GM18858 (cell line): Measurements from ENCODE around the gene TRIO.

Source experiments
- ATAC-seq: cut with Tn5 transposase; IDR thresholded peaks from one replicate; pipeline ENCODE4 v1.9.1; 2021; ENCODE audit not compliant: unreplicated experiment

Gene TRIO

DNA sequence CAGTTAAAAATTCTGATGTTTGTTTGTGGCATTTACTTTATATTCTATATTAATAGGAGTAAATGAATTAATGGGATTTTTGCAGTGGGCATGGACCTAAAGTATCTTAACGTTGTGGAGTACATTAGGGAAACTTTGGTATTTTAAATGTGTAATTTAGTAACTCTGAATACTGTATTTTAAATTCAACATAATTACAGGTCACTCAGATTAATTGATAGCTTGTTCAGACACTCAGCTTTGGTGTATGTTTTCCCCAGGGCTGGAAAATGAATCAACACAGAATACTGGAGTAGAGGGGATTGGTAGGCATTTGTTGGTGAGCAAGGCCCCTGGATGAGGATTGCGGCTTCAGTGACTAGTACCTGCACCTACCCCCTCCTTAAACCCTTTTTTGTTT, 117.5 kb downstream of the TRIO start:
- no peak for ATAC-seq

DNA sequence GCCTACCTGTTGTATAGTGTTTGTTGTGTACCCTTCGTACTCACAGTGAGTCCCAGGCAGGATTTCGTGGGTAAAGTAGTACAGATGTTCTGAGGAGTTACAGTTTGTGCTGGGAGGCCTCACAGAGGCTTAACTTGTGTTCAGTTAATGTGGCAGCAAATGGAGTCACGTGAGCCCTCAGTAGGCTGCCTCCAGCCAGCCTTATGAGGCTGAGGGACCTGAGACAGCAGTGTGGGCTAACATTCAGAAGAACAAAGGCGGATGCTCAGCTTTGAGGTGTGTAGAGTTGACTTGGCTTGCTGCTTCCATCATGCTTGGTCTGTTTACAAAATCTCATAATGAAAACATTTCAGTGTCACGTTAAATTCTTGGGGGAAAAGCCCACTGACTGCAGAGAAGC, 118.1 kb downstream of the TRIO start:
- no peak for ATAC-seq

DNA sequence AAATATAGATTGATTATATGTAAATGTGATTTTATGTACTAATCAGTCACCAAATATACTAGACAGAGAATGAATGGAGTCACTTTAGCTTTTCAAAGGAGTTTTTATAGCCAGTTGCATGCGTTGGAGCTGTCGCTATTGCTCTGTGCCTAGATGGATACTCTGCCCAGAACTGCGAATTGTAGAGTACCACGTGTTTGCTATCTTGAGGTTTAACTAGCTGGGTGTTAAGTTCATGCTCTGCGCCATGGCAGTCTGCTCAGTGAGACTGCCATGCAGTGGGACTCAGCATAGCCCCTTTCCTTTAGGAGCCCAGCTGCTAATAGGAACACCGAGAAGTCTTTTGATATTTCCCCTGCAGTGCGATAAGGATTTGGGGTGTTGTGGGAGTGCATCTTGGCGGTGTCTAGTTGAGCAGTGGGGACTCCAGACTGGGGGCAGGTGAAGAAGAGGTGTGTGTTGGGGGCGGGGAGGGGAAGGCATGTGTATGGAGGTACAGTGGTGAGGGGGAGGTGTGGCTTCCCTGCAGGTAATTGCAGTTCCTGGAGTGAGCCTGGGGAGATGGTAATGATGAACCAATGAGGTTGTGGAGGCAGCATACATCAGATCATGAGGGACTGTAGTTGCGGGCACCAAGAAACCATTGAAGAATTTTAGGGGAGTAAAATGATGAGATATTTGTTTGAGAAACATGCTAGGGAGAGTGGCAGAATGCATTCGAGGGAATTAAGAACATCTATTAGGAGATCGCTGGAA, 118.9 kb downstream of the TRIO start:
- no peak for ATAC-seq

DNA sequence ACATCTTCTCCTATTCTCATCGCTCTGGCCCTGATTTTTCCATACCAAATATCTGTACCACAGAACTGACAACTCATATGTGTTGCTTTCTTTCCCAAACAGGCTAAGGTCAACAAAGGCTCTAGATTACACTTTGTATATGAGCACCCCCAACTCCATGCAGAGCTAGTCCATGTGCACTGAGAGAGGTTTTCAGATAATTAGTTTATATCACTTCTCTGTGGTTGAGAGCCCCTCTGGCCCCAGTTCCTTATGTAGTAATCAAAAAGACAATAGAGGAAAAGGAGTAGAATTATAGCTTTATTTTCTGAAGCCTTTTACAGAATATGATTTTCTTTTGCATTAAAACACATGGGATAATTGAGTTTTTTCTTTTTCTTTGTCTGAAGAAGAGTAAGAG, 120.0 kb downstream of the TRIO start:
- no peak for ATAC-seq

DNA sequence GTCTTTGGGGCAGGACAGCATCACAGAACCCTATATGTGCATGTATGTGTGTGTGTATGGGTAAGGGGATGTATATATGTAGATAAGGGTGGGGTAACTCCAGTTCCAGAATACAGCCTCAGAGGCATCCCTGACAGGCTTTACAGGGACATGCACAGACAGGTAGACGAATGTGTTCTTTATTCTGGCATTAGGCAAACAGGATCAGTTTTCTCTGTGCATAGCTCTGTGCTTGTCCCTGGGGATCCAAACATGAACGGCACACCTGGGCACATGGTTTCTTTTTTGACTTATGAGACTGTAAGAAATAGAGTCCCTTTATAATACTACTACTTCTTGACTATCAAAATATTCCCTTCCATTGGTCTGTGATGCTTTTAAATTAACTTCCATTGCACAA, 120.6 kb downstream of the TRIO start:
- ATAC-seq: no peak

DNA sequence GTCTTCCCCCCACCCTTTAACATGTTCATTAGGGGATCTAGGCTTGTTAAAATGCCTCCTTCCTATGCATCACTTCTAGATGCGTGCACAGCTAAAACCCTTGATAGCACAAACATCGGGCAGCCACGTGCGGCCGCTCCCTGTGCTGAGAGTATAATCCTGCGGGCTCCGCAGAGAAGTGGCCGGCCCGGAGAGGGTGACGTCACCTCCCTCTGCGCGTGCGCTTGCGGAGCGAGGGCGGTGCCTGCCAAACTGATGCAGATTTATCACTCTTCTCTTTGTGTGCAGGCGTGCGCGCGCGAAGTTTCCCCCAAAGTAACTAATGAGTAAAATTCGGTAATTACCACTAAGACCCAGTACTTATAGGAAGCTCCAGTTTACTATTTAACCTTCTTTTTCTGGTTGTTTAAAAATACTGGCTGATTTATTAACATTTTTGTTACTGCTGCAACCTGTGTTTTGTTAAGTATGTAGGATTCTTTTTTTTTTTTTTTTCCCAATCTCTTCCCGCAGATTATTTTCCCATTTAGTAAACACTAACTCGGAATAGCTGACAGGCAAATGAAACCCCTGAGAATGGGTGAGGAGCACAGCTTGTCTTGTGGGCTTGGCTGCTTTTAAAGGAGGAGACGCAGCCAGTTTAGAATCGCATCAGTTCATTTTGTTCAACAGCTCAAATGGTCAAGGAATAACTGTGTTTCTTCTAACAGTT, 121.6 kb downstream of the TRIO start:
- peak; percentile 86 for ATAC-seq

DNA sequence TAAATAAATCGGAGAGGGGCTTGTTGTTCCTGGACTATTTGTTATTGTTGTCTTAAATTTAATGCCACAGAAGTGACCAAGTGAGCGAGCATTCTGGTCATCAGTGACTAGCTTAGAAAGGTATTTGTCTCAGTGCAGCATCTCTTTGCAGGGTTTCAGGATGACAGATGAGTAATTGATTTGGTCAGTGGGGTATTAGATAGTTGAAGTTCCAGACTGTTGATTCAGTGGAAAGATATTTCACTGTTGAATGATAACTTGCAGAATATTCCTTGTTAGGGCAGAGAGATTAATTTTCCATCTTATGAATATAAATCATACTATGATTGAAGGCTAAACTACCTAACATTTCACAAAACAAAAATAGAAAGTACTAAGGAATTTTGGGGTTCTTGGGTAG, 122.4 kb downstream of the TRIO start:
- no peak for ATAC-seq

DNA sequence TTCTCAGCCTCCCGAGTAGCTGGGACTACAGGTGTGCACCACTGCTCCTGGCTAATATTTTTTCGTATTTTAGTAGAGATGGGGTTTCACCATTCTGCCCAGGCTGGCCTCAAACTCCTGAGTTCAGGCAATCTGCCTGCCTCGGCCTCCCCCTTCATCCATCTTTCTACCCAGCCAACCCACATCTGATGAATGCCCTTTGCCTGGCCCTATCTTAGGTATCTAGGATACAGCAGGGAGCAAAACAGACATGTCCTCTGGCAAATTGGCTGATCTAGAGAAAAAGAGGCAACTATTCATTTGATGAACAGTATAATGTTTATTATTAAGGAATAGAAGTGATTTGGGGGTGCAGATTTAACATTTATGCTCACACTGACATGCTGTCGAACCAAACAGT, 123.0 kb downstream of the TRIO start:
- no peak for ATAC-seq

DNA sequence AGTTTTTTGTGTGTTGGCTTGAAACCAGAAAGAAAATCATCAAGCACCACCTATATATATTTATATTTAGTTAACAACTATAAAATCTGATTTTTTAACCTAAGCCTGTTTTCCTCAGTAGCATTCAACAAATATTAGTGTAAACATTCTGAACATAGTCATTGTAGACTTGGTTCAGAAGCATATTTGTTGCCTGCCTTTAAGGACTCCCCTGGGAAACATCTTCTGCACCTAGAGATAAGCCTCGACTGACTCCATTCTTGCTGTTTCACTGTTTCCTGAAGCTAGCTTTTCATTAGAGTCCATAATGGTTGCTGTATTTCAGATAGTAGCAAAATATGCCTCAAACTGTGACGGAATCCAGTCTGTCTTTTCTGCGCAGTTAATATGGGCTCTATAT, 123.5 kb downstream of the TRIO start:
- ATAC-seq: no peak

DNA sequence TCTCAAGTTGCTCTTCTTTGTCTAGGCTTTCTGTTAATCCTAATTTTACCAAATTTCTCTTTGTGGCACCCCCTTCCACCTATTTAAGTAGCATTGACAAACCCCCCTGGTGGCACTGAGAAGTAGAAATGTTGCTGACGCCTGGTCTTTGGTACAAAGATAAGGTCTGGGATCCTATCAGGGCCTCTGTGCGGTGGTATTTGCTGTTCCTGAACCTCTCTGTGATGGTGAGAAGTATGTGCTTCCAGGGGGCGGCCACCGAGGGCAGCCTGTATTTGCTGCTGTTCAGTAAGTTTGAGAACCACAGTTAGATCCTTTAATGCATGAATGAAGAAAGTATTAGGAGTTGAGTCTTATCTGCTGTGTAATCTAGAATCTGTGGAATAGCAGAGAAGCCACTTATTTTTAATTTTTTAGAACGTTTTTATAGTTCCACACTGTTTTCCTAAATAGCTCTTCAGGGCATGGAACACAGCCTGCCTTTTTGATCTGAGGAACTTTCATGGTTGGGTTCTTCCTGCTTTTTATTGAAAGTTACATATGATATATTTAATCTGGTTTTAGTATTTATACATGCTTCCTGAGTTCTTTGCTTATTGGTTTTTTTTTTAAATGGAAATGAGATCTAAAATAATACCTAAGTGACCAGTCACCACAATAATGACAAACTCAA, 124.2 kb downstream of the TRIO start:
- no peak for ATAC-seq

DNA sequence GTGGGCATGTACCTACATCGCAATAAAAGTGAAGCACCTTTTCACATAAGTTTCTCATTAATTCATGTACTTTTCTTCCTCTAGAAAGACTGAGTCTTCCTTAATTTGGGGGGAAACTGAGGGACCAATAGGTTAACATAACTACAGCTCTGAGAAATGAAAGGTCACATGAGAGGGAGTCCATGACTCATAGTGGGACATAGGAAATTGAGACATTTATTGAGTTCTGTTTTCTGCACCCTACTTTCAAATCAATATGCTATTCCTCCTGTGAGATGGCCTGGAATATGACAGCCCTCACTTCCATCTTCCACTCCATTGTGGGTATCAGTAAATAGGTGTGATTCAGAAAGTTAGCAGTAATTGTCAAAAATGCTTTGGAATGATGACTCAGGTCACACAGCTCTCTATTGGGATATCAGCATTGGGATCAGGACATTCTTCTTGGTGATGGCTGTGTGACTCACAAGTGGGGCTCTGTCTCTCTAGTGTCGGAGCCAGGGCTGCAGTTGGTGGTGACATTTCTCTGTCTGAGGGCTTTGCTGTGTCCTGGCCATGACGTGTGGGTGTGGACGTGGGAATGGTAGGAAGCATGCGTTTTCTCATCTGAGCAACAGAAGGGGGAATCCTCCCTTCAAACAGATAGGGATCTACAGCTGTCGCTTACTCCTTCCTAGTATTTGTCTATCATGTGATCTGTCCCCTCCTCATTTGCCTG, 125.0 kb downstream of the TRIO start:
- ATAC-seq: no peak

DNA sequence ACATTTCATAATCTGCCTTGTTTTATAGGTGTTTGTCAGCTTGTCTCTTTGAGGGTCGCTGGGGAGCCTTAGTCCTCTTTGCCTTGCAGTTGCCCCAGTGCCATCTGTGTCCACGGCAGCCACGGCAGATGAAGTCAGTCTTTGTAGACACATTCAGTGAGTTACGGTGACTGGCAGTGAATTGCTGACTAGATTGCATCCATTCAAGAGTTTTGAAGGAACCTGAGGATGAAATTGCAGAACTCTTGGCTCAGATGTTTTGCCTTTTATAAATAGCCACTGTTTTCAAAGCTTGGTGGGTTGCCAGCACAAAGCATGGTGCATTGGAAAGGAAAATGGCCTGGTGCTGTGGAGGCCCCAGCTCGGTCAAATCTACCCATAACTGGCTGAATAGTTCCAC, 125.6 kb downstream of the TRIO start:
- ATAC-seq: no peak

DNA sequence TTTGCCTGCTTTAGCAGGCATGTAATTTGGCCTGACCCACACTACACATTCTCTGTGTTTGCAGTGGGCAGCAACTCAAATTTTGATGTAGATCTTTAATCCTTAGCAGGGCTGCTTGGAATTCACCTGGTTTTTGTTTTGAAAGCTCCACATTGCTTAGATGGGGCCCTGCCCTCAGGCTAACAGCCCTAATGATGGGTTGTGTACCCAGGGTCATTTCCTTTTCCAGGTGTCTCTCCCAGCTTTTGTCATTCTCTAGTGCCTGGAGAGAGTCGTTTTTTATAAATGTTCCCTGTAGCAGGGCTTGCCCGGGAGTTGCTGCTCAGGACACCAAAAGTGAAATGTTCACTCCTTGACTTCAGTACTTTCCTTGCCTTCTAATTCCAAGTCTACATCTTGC, 126.3 kb downstream of the TRIO start:
- ATAC-seq: no peak

DNA sequence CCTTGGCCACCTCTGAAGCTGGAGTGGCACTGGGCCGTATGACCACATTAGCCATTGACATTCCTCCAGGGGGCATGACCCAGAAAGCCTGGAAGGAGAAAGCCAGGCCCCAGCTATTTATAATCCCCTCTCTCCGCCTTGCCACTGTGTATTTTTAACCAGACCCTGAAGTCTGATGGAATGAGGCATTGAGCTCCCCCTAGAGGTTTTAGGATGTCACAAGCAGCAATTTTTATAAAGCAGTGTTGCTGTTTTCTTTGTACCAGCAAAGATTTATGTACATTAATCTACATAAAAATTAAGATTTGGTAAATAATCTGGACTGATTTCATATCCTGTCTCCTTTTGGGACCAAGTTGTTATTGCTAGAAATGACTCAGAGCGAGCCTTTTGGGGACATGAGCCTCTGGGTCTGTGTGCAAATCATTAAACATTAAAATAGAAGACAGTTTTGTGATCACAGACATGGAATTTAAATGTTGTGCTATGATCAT, 127.1 kb downstream of the TRIO start:
- peak; percentile 59 for ATAC-seq

DNA sequence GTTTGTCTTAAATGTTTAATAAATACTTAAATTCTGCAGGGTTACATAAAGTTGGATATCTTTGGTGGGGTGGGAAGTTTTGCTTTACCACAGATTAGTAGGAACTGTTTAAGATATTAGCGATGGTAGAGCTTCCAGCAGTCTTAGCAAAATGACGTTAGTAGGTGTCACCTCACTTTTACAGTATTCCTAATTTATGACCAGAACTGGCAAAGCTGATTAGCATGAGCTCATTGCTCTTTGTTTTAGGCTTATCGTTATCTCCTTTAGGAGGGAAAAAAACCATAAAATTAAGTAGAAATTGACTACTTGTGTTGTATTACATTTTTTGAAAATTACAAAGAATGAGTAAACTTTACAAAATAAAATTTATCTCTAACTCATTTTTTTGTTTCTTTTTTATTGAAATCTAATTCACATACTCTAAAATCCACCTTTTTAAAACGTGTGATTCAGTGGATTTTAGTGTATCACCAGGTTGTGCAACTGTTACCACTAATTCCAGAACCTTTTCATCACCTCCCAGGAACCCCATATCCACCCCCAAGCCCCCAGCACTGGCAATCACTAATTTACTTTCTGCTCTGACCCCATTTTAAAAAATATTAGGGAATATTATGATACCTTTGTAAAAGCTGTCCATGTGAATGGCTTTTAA, 129.5 kb downstream of the TRIO start:
- ATAC-seq: no peak

DNA sequence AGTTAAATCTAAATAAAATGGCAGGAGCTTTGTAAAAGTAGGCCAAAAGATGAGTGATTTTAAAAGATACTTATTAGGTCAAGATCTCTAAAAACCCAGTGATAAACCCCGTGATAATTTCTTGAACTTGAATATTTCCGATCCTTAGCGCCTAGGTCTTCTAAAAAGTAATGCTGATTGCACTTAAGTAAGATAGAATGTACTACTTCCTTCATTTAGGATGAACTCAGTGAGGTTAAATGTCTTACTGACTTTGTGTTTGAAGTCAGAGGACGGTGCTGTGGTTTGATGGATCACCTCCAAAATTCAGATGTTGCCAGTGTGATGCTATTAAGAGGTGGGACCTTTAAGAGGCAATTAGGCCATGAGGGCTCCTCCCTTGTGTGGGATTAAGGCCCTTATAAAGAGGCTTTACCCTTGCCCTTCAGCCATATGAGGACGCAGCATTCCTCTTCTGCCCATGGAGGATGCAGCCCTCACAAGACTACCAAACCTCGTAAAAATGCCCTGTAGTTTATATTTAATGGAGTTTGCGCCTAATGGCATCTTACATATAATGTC, 130.1 kb downstream of the TRIO start:
- no peak for ATAC-seq

DNA sequence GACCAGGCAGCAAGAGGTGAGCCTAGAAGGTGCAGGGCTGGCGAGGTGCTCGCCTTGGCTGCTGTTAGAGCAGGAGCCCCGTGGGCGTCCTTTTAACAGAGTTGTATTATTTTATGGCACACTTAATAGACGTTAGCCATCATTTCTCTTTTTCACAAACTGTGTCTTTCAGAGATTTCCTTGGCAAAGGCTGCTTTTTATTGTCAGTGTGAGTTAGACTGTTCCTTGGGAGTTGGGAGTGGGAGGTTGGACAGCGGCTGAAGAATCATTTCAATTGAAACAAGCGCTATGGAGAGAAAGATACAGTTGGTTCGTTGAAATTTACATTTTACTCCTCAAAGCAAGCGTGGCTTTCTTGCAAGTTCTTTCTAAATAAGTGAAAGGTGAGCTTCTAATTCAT, 133.2 kb downstream of the TRIO start:
- no peak for ATAC-seq

DNA sequence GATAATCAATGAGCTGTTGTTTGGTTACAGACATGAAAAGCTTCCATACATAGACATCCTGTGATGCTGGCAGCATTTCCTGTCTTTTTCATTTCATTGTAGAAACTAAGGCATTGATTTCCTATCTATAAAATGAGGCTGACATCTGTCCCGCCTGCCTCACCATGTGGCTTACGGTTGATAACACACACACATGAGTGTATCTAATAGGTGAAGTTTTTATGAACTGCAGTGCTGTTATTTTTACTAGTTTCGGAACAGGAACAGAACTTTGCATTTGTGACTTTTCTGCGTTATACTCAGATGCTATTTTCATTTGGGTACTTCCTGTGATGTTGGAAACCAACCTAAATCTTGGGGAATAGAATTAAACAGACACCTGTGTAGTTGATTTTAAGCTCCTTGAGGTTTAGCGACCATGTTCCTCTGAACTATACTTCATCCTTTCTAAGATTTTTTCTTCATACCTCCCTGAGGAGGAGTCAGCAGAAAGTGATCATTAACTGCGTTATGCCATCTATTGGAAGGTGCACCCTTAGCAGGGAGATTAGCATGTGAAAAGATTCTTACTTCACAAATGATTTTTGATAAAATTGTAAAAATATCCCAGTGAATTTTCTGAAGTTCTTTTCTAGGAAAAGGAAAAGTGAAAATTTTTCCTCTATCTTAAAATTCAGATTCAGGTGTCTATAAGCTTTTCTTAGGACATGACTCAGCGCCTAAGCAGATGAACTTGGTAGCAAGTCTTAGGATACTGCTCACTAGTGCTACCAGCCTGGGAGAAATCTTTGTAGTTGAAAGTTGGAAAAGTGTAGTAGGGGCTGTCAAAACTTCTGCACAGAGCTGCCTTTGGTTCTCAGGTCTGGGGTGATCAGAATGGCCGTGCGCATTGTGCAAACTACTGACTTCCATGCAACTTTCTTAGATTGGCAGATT, 134.5 kb downstream of the TRIO start:
- peak; percentile 38 for ATAC-seq

DNA sequence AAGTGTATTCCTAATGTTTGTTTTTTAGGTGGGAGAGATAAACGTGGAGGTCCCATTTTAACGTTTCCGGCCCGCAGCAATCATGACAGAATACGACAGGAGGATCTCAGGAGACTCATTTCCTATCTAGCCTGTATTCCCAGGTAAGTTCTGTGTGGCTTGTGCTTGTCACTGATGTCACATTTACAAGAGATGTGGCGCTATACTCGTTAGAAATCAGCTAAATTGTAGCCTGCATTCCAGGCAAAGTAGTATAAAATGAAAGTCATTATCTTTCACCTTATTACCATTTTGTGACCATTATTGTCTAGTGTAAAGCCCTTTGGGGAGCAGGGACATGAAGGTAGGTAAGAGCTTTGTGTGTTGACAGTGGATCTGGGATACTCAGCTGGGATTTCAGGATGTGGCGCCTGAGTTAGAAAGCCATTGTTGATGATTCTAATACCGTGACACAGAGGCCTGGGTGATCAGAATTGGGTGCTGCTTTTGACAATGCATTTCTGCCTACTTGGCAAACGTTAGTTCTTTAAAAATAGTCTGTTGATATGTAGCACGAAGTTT, 137.2 kb downstream of the TRIO start:
- no peak for ATAC-seq
